ENCODE results near the gene UIMC1.

- no peak for TF ChIP-seq CTCF (IDR thresholded peaks at IDR 0.05)
- no peak for TF ChIP-seq POLR2A (IDR thresholded peaks at IDR 0.05)
Observed at GRCh38 chr5:176986280-176986679, 20.3 kb downstream of the UIMC1 start.

Measured in testis (tissue), 2 donors.